ENCODE measurements around the gene BOLA3.

Gene BOLA3

GRCh38 chr2:74177696-74178095, 30.0 kb upstream of the BOLA3 start:
- ATAC-seq (replicated peaks) (no peak), DNase-seq (no peak)
- Mint-ChIP-seq H3K27me3 (no peaks in the 10 kb centered on the region), H3K27ac (peak overlapping the region; percentile 91 to 93), H3K36me3 (ENCODE audit: insufficient read depth) (peaks cover 36% of the 10 kb centered on the region), H3K4me3 (peak overlapping the region; percentile 85 to 90), H3K9me3 (no peaks in the 10 kb centered on the region), H3K4me1 (ENCODE audit: low read depth in 2 of 2) (peaks cover 29 to 43% of the 10 kb centered on the region in 2 donors)

GRCh38 chr2:74174909-74175308, 27.2 kb upstream of the BOLA3 start:
- Mint-ChIP-seq H3K27ac (no peak overlapping the region), H3K9me3 (no peaks in the 10 kb centered on the region), H3K4me3 (peak overlapping the region; percentile 85 to 90), H3K36me3 (ENCODE audit: insufficient read depth) (peaks cover 64% of the 10 kb centered on the region), H3K4me1 (ENCODE audit: low read depth in 2 of 2) (peaks cover 35 to 51% of the 10 kb centered on the region in 2 donors), H3K27me3 (no peaks in the 10 kb centered on the region)
- ATAC-seq (replicated peaks) (no peak), DNase-seq (no peak)

- Mint-ChIP-seq H3K4me3 (no peak overlapping the region), H3K4me1 (ENCODE audit: low read depth in 2 of 2) (peaks cover 12 to 17% of the 10 kb centered on the region in 2 donors), H3K9me3 (no peaks in the 10 kb centered on the region), H3K27ac (peak overlapping the region in 1 of 2 donors; percentile 25), H3K27me3 (no peaks in the 10 kb centered on the region), H3K36me3 (ENCODE audit: insufficient read depth) (peaks cover 91% of the 10 kb centered on the region)
- no peak for ATAC-seq (replicated peaks)
- DNase-seq, result no peak
Measured at GRCh38 chr2:74168739-74169138, 21.0 kb upstream of the BOLA3 start.

GRCh38 chr2:74164761-74165160, 17.0 kb upstream of the BOLA3 start:
- H3K27me3 Mint-ChIP-seq, result no peaks in the 10 kb centered on the region
- no peak overlapping the region for H3K4me3 Mint-ChIP-seq
- DNase-seq (no peak), ATAC-seq (replicated peaks) (no peak)
- H3K27ac Mint-ChIP-seq, result no peak overlapping the region
- no peaks in the 10 kb centered on the region for H3K9me3 Mint-ChIP-seq
- H3K4me1 Mint-ChIP-seq (ENCODE audit: low read depth in 2 of 2), result peaks cover 6 to 7% of the 10 kb centered on the region in 2 donors
- H3K36me3 Mint-ChIP-seq (ENCODE audit: insufficient read depth), result peaks cover 100% of the 10 kb centered on the region

GRCh38 chr2:74162951-74163350, 15.2 kb upstream of the BOLA3 start:
- H3K36me3 Mint-ChIP-seq (ENCODE audit: insufficient read depth), result peaks cover 100% of the 10 kb centered on the region
- H3K9me3 Mint-ChIP-seq, result no peaks in the 10 kb centered on the region
- H3K4me3 Mint-ChIP-seq, result no peak overlapping the region
- no peak for DNase-seq
- ATAC-seq (replicated peaks), result no peak
- no peak overlapping the region for H3K27ac Mint-ChIP-seq
- no peaks in the 10 kb centered on the region for H3K27me3 Mint-ChIP-seq
- peaks cover 6% of the 10 kb centered on the region in 2 donors for H3K4me1 Mint-ChIP-seq (ENCODE audit: low read depth in 2 of 2)

- DNase-seq, result no peak
- no peak overlapping the region for H3K27ac Mint-ChIP-seq
- H3K36me3 Mint-ChIP-seq (ENCODE audit: insufficient read depth), result peaks cover 87% of the 10 kb centered on the region
- no peak for ATAC-seq (replicated peaks)
- H3K4me3 Mint-ChIP-seq, result no peak overlapping the region
- H3K4me1 Mint-ChIP-seq (ENCODE audit: low read depth in 2 of 2), result peaks cover 0 to 3% of the 10 kb centered on the region in 2 donors
- no peaks in the 10 kb centered on the region for H3K9me3 Mint-ChIP-seq
- H3K27me3 Mint-ChIP-seq, result no peaks in the 10 kb centered on the region
Measured at GRCh38 chr2:74155830-74156229, 8.1 kb upstream of the BOLA3 start.

GRCh38 chr2:74152954-74153353, 5.2 kb upstream of the BOLA3 start:
- peaks cover 58% of the 10 kb centered on the region for H3K36me3 Mint-ChIP-seq (ENCODE audit: insufficient read depth)
- no peaks in the 10 kb centered on the region for H3K27me3 Mint-ChIP-seq
- no peak for ATAC-seq (replicated peaks)
- peaks cover 0 to 4% of the 10 kb centered on the region in 2 donors for H3K4me1 Mint-ChIP-seq (ENCODE audit: low read depth in 2 of 2)
- H3K27ac Mint-ChIP-seq, result no peak overlapping the region
- no peaks in the 10 kb centered on the region for H3K9me3 Mint-ChIP-seq
- no peak for DNase-seq
- no peak overlapping the region for H3K4me3 Mint-ChIP-seq

GRCh38 chr2:74149570-74150319, 2.0 kb upstream of the BOLA3 start:
- Mint-ChIP-seq H3K9me3 (no peaks in the 10 kb centered on the region), H3K27me3 (no peaks in the 10 kb centered on the region), H3K4me1 (ENCODE audit: low read depth in 2 of 2) (peaks cover 2 to 4% of the 10 kb centered on the region in 2 donors), H3K27ac (peak overlapping the region in 1 of 2 donors; percentile 56), H3K36me3 (ENCODE audit: insufficient read depth) (peaks cover 35% of the 10 kb centered on the region), H3K4me3 (no peak overlapping the region)
- DNase-seq (no peak), ATAC-seq (replicated peaks) (no peak)

- Mint-ChIP-seq H3K9me3 (no peaks in the 10 kb centered on the region), H3K27ac (no peak overlapping the region), H3K4me1 (ENCODE audit: low read depth in 2 of 2) (peaks cover 2 to 4% of the 10 kb centered on the region in 2 donors), H3K36me3 (ENCODE audit: insufficient read depth) (peaks cover 31% of the 10 kb centered on the region), H3K4me3 (no peak overlapping the region), H3K27me3 (no peaks in the 10 kb centered on the region)
- ATAC-seq (replicated peaks) (no peak), DNase-seq (no peak)
Measured at GRCh38 chr2:74149247-74149525, 1.5 kb upstream of the BOLA3 start.

- no peak for DNase-seq
- Mint-ChIP-seq H3K4me3 (no peak overlapping the region), H3K9me3 (no peaks in the 10 kb centered on the region), H3K27me3 (no peaks in the 10 kb centered on the region), H3K4me1 (ENCODE audit: low read depth in 2 of 2) (peaks cover 2 to 4% of the 10 kb centered on the region in 2 donors), H3K27ac (no peak overlapping the region), H3K36me3 (ENCODE audit: insufficient read depth) (peaks cover 26% of the 10 kb centered on the region)
- no peak for ATAC-seq (replicated peaks)
Measured at GRCh38 chr2:74148457-74149246, 940 bp upstream of the BOLA3 start.

GRCh38 chr2:74146929-74147726, 584 bp downstream of the BOLA3 start:
- peaks cover 4 to 7% of the 10 kb centered on the region in 2 donors for H3K4me1 Mint-ChIP-seq (ENCODE audit: low read depth in 2 of 2)
- H3K27ac Mint-ChIP-seq, result no peak overlapping the region
- no peaks in the 10 kb centered on the region for H3K27me3 Mint-ChIP-seq
- DNase-seq (no peak), ATAC-seq (replicated peaks) (peak; percentile 47)
- H3K9me3 Mint-ChIP-seq, result no peaks in the 10 kb centered on the region
- H3K4me3 Mint-ChIP-seq, result no peak overlapping the region
- H3K36me3 Mint-ChIP-seq (ENCODE audit: insufficient read depth), result peaks cover 16% of the 10 kb centered on the region

- Mint-ChIP-seq H3K36me3 (ENCODE audit: insufficient read depth) (peaks cover 7% of the 10 kb centered on the region), H3K4me3 (no peak overlapping the region), H3K27me3 (no peaks in the 10 kb centered on the region), H3K4me1 (ENCODE audit: low read depth in 2 of 2) (peaks cover 4 to 12% of the 10 kb centered on the region in 2 donors), H3K27ac (no peak overlapping the region), H3K9me3 (no peaks in the 10 kb centered on the region)
- no peak for ATAC-seq (replicated peaks)
- DNase-seq, result no peak
Measured at GRCh38 chr2:74142340-74142739, 5.4 kb downstream of the BOLA3 start.

- peaks cover 4 to 10% of the 10 kb centered on the region in 2 donors for H3K4me1 Mint-ChIP-seq (ENCODE audit: low read depth in 2 of 2)
- H3K9me3 Mint-ChIP-seq, result no peaks in the 10 kb centered on the region
- no peak for ATAC-seq (replicated peaks)
- H3K27me3 Mint-ChIP-seq, result no peaks in the 10 kb centered on the region
- peaks cover 13% of the 10 kb centered on the region for H3K36me3 Mint-ChIP-seq (ENCODE audit: insufficient read depth)
- no peak for DNase-seq
- H3K27ac Mint-ChIP-seq, result peak overlapping the region in 1 of 2 donors; percentile 21
- H3K4me3 Mint-ChIP-seq, result no peak overlapping the region
Measured at GRCh38 chr2:74138600-74139323, 8.9 kb downstream of the BOLA3 start.
